HepG2 (cell line): Measurements from ENCODE around the gene SH2D6. TPM values are rescaled to one million over a fixed set of nuclear protein-coding genes. Genes with fewer than 3 reads are reported as not detected.

Experiments used
- EP300 ChIP-seq, 3 experiments: sonication (generic) in 1 of 3; formaldehyde crosslinking in 1 of 3; IDR thresholded peaks; 2 replicates each; pipeline versions ENCODE4 v1.5.1 to v1.6.1; 2011 to 2020; ENCODE audit warnings: low read depth in 2 of 3, low read length in 2 of 3, borderline replicate concordance in 1 of 3, improper control_type of control experiment in 1 of 3, mild to moderate bottlenecking in 1 of 3, missing genetic modification reagents in 1 of 3, moderate library complexity in 1 of 3
- FOSL1 ChIP-seq: sonication (generic); formaldehyde crosslinking; IDR thresholded peaks from 2 replicates; pipeline ENCODE4 v1.9.0; 2021; ENCODE audit warnings: missing genetic modification reagents, borderline replicate concordance
- MEIS2 ChIP-seq: sonication (generic); formaldehyde crosslinking; IDR thresholded peaks from 2 replicates; pipeline ENCODE4 v1.9.0; 2021; ENCODE audit warnings: mild to moderate bottlenecking, missing genetic modification reagents
- RXRB ChIP-seq: IDR thresholded peaks from 2 replicates; pipeline ENCODE4 v1.6.1; 2016; ENCODE audit warnings: borderline replicate concordance, missing genetic modification reagents, missing compliant biosample characterization
- SRY ChIP-seq: sonication (generic); formaldehyde crosslinking; IDR thresholded peaks from 2 replicates; pipeline ENCODE4 v1.8.0; 2022; ENCODE audit warnings: mild to moderate bottlenecking, missing genetic modification reagents
- ZNF296 ChIP-seq: sonication (generic); formaldehyde crosslinking; conservative IDR thresholded peaks from 2 replicates; pipeline ENCODE4 v1.5.0; 2020; ENCODE audit warnings: mild to moderate bottlenecking, missing genetic modification reagents
- ZNF343 ChIP-seq: sonication (generic); formaldehyde crosslinking; IDR thresholded peaks from 2 replicates; pipeline ENCODE4 v1.4.0; 2020; ENCODE audit warnings: mild to moderate bottlenecking, missing genetic modification reagents
- ZNF383 ChIP-seq: sonication (generic); formaldehyde crosslinking; IDR thresholded peaks from 2 replicates; pipeline ENCODE4 v1.4.0; 2020; ENCODE audit warnings: missing genetic modification reagents, mild to moderate bottlenecking, borderline replicate concordance
- ZNF652 ChIP-seq: IDR thresholded peaks from 2 replicates; pipeline ENCODE4 v1.6.1; 2016; ENCODE audit warnings: low read depth, borderline replicate concordance
- ZNF776 ChIP-seq: sonication (generic); formaldehyde crosslinking; IDR thresholded peaks from 2 replicates; pipeline ENCODE4 v1.4.0; 2020; ENCODE audit warnings: mild to moderate bottlenecking, missing genetic modification reagents
- ZNF782 ChIP-seq: sonication (generic); formaldehyde crosslinking; IDR thresholded peaks from 2 replicates; pipeline ENCODE4 v1.4.0; 2020; ENCODE audit warnings: missing genetic modification reagents, mild to moderate bottlenecking, borderline replicate concordance
- ZNF850 ChIP-seq: sonication (generic); formaldehyde crosslinking; conservative IDR thresholded peaks from 2 replicates; pipeline ENCODE4 v1.9.0; 2021; ENCODE audit warnings: mild to moderate bottlenecking, missing genetic modification reagents
- polyA plus RNA-seq, 8 experiments: library from polyadenylated mRNA; depleted of rRNA in 3 of 8; stranded (reverse) in 7 of 8; unstranded in 1 of 8; fragments of >200 nt; fragmentation: Illumina TruSeq in 4 of 8; extraction: Trizol in 4 of 8; gene quantifications; 2 replicates each; pipeline versions ENCODE4 v1.2.1 to v1.2.3, GENCODE V29; 2011 to 2016; ENCODE audit warnings: low read depth in 4 of 8, missing spikeins in 1 of 8, mixed read lengths in 1 of 8; ENCODE audit not compliant: insufficient read depth in 1 of 8
- total RNA-seq, 5 experiments: library from RNA; depleted of rRNA; stranded (reverse); fragments of >200 nt; fragmentation: Illumina TruSeq; extraction: Trizol; gene quantifications; 2 replicates each; pipeline ENCODE4 v1.2.3, GENCODE V29; 2016; ENCODE audit warnings: low read depth in 1 of 5
- TF ChIP-seq, protein P1 (sequence below): sonication (generic); formaldehyde crosslinking; IDR thresholded peaks from 2 replicates; pipeline ENCODE4 v1.4.0; 2020; ENCODE audit warnings: mild to moderate bottlenecking, missing genetic modification reagents
- TF ChIP-seq, protein P2 (sequence below): sonication (generic); formaldehyde crosslinking; IDR thresholded peaks from 2 replicates; pipeline ENCODE4 v1.4.0; 2020; ENCODE audit warnings: missing genetic modification reagents
- TF ChIP-seq, protein P3 (sequence below): sonication (generic); formaldehyde crosslinking; IDR thresholded peaks from 2 replicates; pipeline ENCODE4 v1.4.0; 2020; ENCODE audit warnings: missing genetic modification reagents
- TF ChIP-seq, protein P4 (sequence below): sonication (generic); formaldehyde crosslinking; IDR thresholded peaks from 2 replicates; pipeline ENCODE4 v1.5.0; 2020; ENCODE audit warnings: missing genetic modification reagents

Gene SH2D6
- total and polyA plus RNA-seq, 2 of the 13 experiments (the other 11 are each of a cell fraction or from before 2014, with no cell fraction given): 0.11 to 0.26 TPM

GRCh38 chr2:85475799-85476490 lies 57.4 kb downstream of the SH2D6 start (continued):
- TF ChIP-seq, protein P1, sequence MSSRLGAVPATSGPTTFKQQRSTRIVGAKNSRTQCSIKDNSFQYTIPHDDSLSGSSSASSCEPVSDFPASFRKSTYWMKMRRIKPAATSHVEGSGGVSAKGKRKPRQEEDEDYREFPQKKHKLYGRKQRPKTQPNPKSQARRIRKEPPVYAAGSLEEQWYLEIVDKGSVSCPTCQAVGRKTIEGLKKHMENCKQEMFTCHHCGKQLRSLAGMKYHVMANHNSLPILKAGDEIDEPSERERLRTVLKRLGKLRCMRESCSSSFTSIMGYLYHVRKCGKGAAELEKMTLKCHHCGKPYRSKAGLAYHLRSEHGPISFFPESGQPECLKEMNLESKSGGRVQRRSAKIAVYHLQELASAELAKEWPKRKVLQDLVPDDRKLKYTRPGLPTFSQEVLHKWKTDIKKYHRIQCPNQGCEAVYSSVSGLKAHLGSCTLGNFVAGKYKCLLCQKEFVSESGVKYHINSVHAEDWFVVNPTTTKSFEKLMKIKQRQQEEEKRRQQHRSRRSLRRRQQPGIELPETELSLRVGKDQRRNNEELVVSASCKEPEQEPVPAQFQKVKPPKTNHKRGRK (CRISPR knock-in tag): no peak
- TF ChIP-seq EP300 (IDR thresholded peaks at IDR 0.05; ENCODE audit: low read depth in 2 of 2, low read length in 2 of 2) (peak in 1 of 2 experiments; percentile 47; a peak in 1 of 4 replicates), EP300 (CRISPR knock-in tag; IDR thresholded peaks at IDR 0.05; ENCODE audit: borderline replicate concordance) (no peak), FOSL1 (CRISPR knock-in tag) (no peak), ZNF343 (CRISPR knock-in tag) (no peak), ZNF296 (no peak), ZNF776 (CRISPR knock-in tag) (no peak), ZNF850 (CRISPR knock-in tag) (no peak), ZNF383 (no peak), ZNF782 (CRISPR knock-in tag) (no peak), MEIS2 (no peak), ZNF652 (no peak), RXRB (0 out of 2 replicates have a peak, but pooled peaks have one; percentile 8), SRY (CRISPR knock-in tag) (no peak)
- TF ChIP-seq, protein P2, sequence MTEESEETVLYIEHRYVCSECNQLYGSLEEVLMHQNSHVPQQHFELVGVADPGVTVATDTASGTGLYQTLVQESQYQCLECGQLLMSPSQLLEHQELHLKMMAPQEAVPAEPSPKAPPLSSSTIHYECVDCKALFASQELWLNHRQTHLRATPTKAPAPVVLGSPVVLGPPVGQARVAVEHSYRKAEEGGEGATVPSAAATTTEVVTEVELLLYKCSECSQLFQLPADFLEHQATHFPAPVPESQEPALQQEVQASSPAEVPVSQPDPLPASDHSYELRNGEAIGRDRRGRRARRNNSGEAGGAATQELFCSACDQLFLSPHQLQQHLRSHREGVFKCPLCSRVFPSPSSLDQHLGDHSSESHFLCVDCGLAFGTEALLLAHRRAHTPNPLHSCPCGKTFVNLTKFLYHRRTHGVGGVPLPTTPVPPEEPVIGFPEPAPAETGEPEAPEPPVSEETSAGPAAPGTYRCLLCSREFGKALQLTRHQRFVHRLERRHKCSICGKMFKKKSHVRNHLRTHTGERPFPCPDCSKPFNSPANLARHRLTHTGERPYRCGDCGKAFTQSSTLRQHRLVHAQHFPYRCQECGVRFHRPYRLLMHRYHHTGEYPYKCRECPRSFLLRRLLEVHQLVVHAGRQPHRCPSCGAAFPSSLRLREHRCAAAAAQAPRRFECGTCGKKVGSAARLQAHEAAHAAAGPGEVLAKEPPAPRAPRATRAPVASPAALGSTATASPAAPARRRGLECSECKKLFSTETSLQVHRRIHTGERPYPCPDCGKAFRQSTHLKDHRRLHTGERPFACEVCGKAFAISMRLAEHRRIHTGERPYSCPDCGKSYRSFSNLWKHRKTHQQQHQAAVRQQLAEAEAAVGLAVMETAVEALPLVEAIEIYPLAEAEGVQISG: no peak
- TF ChIP-seq, protein P3, sequence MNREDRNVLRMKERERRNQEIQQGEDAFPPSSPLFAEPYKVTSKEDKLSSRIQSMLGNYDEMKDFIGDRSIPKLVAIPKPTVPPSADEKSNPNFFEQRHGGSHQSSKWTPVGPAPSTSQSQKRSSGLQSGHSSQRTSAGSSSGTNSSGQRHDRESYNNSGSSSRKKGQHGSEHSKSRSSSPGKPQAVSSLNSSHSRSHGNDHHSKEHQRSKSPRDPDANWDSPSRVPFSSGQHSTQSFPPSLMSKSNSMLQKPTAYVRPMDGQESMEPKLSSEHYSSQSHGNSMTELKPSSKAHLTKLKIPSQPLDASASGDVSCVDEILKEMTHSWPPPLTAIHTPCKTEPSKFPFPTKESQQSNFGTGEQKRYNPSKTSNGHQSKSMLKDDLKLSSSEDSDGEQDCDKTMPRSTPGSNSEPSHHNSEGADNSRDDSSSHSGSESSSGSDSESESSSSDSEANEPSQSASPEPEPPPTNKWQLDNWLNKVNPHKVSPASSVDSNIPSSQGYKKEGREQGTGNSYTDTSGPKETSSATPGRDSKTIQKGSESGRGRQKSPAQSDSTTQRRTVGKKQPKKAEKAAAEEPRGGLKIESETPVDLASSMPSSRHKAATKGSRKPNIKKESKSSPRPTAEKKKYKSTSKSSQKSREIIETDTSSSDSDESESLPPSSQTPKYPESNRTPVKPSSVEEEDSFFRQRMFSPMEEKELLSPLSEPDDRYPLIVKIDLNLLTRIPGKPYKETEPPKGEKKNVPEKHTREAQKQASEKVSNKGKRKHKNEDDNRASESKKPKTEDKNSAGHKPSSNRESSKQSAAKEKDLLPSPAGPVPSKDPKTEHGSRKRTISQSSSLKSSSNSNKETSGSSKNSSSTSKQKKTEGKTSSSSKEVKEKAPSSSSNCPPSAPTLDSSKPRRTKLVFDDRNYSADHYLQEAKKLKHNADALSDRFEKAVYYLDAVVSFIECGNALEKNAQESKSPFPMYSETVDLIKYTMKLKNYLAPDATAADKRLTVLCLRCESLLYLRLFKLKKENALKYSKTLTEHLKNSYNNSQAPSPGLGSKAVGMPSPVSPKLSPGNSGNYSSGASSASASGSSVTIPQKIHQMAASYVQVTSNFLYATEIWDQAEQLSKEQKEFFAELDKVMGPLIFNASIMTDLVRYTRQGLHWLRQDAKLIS: no peak
- TF ChIP-seq, protein P4, sequence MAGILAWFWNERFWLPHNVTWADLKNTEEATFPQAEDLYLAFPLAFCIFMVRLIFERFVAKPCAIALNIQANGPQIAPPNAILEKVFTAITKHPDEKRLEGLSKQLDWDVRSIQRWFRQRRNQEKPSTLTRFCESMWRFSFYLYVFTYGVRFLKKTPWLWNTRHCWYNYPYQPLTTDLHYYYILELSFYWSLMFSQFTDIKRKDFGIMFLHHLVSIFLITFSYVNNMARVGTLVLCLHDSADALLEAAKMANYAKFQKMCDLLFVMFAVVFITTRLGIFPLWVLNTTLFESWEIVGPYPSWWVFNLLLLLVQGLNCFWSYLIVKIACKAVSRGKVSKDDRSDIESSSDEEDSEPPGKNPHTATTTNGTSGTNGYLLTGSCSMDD (CRISPR knock-in tag): no peak
